CD4-positive, alpha-beta memory T cell (primary cell): ENCODE results near the gene NWD2. TPM values are rescaled to one million over a fixed set of nuclear protein-coding genes. Genes with fewer than 3 reads are reported as not detected.
"Not testable (repeated sequence)": the region's sequence is repeated elsewhere in the genome, so short reads cannot be mapped to it uniquely, and the experiment has no call there.

Experiments
- CTCF ChIA-PET: fragments of 350-600 bp; sonication (Branson Sonifier 250); formaldehyde crosslinking; loops from one replicate; lab custom pipeline; 2021; ENCODE audit warnings: inconsistent platforms; ENCODE audit not compliant: partially characterized antibody; lab: Charles Lee
- POLR2A ChIA-PET: fragments of 350-600 bp; sonication (Branson Sonifier 250); formaldehyde crosslinking; loops from one replicate; lab custom pipeline; 2021; ENCODE audit not compliant: partially characterized antibody; lab: Charles Lee
- DNase-seq, 5 donors: peaks; one replicate each; pipeline versions ENCODE4 v3.0.0 to v3.0.0-alpha.2; 2020 to 2022; ENCODE audit warnings: mixed read lengths in 1 of 5
- H3K27ac ChIP-seq: one replicate; pipeline ENCODE4 v1.7.0; 2013; ENCODE audit warnings: low read depth, low read length
- H3K27me3 ChIP-seq: 2 replicates; pipeline ENCODE4 v1.7.0; 2013; ENCODE audit warnings: mild to moderate bottlenecking, low read length, moderate library complexity; ENCODE audit not compliant: insufficient read depth
- H3K36me3 ChIP-seq: 2 replicates; pipeline ENCODE4 v1.7.0; 2013; ENCODE audit warnings: mild to moderate bottlenecking, low read length, moderate library complexity; ENCODE audit not compliant: insufficient read depth
- H3K4me1 ChIP-seq: 2 replicates; pipeline ENCODE4 v1.7.0; 2013; ENCODE audit warnings: mild to moderate bottlenecking, low read length, moderate library complexity; ENCODE audit not compliant: insufficient read depth
- H3K4me3 ChIP-seq, 2 donors: one replicate each; pipeline ENCODE4 v1.7.0; 2013; ENCODE audit warnings: low read length in 2 of 2, mild to moderate bottlenecking in 1 of 2
- H3K9me3 ChIP-seq, 2 donors: one replicate each; pipeline ENCODE4 v1.7.0; 2013; ENCODE audit warnings: low read length in 2 of 2, control low read depth in 1 of 2; ENCODE audit not compliant: control insufficient read depth in 1 of 2
- H3K27ac Mint-ChIP-seq, 7 donors: one replicate each; pipeline ENCODE4 v1.8.0; 2020 to 2021; ENCODE audit warnings: mixed read lengths in 7 of 7, mild to moderate bottlenecking in 6 of 7, inconsistent platforms in 3 of 7, moderate library complexity in 3 of 7
- H3K27me3 Mint-ChIP-seq, 2 donors: one replicate each; pipeline ENCODE4 v1.8.0; 2020 to 2021; ENCODE audit warnings: mixed read lengths in 2 of 2
- H3K36me3 Mint-ChIP-seq, 2 donors: one replicate each; pipeline ENCODE4 v1.8.0; 2020 to 2021; ENCODE audit warnings: mixed read lengths in 2 of 2, inconsistent platforms in 1 of 2, mild to moderate bottlenecking in 1 of 2
- H3K4me1 Mint-ChIP-seq, 4 donors: one replicate each; pipeline ENCODE4 v1.8.0; 2020 to 2021; ENCODE audit warnings: mixed read lengths in 4 of 4, mild to moderate bottlenecking in 1 of 4
- H3K4me3 Mint-ChIP-seq, 8 donors: one replicate each; pipeline ENCODE4 v1.8.0; 2020 to 2021; ENCODE audit warnings: mixed read lengths in 8 of 8, mild to moderate bottlenecking in 7 of 8, moderate library complexity in 6 of 8, inconsistent platforms in 3 of 8
- H3K9me3 Mint-ChIP-seq, 8 donors: one replicate each; pipeline ENCODE4 v1.8.0; 2020 to 2021; ENCODE audit warnings: mixed read lengths in 8 of 8, mild to moderate bottlenecking in 5 of 8, inconsistent platforms in 3 of 8, moderate library complexity in 1 of 8
- intact Hi-C: fragments of 100-400 bp; cut with micrococcal nuclease; formaldehyde crosslinking; loops from one replicate; pipeline ENCODE4 v1.15.1; 2023
- polyA plus RNA-seq, 2 donors: library from polyadenylated mRNA; unstranded; fragments of 300-500 nt; fragmentation: Illumina TruSeq; gene quantifications; one replicate each; pipeline ENCODE4 v1.2.3, GENCODE V29; 2021
- total RNA-seq, 2 experiments: library from RNA; stranded (reverse); gene quantifications; one replicate each; pipeline ENCODE4 v1.2.3, GENCODE V29; 2021

NWD2 gene
- total RNA-seq (not detected), polyA plus RNA-seq (not detected)

DNA sequence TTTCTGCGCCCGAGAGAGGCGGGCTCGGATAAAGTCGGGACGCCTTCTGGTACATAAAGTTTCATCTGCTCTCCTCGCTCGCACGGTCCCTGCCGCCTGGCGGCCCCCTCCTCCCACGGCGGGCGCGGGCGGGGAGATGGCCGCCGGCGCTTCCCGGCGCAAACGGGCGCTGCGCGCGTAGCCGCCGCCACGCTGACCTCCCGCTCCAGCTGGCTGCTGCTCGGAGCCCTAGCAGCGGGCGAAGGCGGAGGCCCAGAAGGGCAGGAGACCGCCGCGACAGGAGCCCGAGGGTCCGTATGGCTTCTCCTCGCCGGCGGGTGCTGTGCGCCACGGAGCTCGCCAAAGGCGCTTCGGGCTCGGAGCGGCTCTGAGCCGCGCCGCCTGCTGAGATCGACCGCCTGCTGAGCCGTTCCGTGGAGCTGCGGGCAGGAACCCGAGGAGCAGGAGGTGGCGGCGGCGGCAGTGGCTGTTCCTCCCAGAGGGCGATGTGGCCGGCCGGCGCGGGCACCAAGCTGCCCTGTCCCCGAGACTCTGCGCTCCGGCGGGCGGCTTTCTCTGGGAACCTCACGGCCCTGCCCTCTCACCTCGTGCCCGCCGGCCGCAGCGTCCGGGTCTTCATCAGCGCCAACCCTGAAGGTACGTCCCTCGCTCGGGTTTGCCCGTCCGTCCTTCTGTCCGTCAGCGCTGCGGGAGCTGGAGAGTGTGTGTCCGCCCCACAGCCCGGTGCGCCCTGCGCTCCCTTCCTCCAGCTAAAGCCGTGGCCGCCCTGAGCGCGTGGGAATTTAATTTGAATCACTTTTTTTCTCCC is at the start of gene NWD2:
Gene NWD2 (plus strand): TSS at position 161 of the 808 bp plus-strand sequence. CDS start 325 bp downstream, at position 486.
- intact Hi-C loops = no loop called here
- peaks cover 15 to 23% of the 10 kb centered on the region in 2 donors for H3K27me3 Mint-ChIP-seq
- H3K27ac Mint-ChIP-seq = no peak within 1 kb of the TSS

DNA sequence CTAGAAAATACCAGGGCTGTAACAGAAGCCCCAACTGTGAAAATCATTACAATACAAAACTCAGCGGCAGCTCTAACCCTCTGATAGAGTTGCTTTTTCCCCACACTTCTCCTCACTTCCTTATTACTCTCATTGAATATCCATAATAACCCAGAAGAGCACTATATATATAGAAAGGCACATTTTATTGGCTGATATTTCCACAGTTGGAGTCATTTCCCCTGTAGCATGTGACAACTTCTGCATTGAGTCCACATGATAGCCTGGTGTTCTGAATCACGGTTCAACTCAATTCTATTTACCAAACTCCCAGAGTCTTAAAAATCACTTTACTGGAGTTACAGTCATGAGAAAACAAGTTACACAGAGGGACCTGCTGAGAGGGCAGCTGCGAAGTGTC is 46.6 kb upstream of the NWD2 start:
- Mint-ChIP-seq H3K4me1 (no peaks in the 10 kb centered on the region), H3K36me3 (no peaks in the 10 kb centered on the region), H3K9me3 (peaks cover under 1 to 9% (median 5%) of the 10 kb centered on the region in 8 donors), H3K27ac (no peak overlapping the region), H3K27me3 (no peaks in the 10 kb centered on the region), H3K4me3 (no peak overlapping the region)
- no peak for DNase-seq
- no peaks in the 10 kb centered on the region for H3K9me3 ChIP-seq
- ChIA-PET CTCF (no interaction called here), POLR2A (no interaction called here)
- no peaks in the 10 kb centered on the region for H3K36me3 ChIP-seq
- H3K4me1 ChIP-seq = no peaks in the 10 kb centered on the region
- H3K27ac ChIP-seq = no peak overlapping the region
- no peaks in the 10 kb centered on the region for H3K27me3 ChIP-seq
- intact Hi-C loops = no loop called here
- no peak overlapping the region for H3K4me3 ChIP-seq

More for the DNA sequence above, at the start of gene NWD2:
- Histone ChIP-seq H3K27me3 (peaks cover 5% of the 10 kb centered on the region), H3K4me1 (no peaks in the 10 kb centered on the region), H3K36me3 (no peaks in the 10 kb centered on the region), H3K9me3 (no peaks in the 10 kb centered on the region), H3K4me3 (no peak within 1 kb of the TSS), H3K27ac (no peak within 1 kb of the TSS)
- Mint-ChIP-seq H3K36me3 (no peaks in the 10 kb centered on the region), H3K9me3 (peaks cover 0 to 4% (median 0%) of the 10 kb centered on the region in 8 donors), H3K4me3 (no peak within 1 kb of the TSS), H3K4me1 (peaks cover 0 to 2% (median 0%) of the 10 kb centered on the region in 4 donors)
- POLR2A ChIA-PET = no interaction called here
- CTCF ChIA-PET = no interaction called here
- no peak for DNase-seq

- H3K9me3 ChIP-seq, CTCF ChIA-PET, intact Hi-C loops, H3K4me1 Mint-ChIP-seq, H3K4me3 ChIP-seq, DNase-seq, H3K36me3 ChIP-seq, H3K4me1 ChIP-seq, H3K27ac ChIP-seq, POLR2A ChIA-PET, H3K27me3 Mint-ChIP-seq, H3K36me3 Mint-ChIP-seq, H3K4me3 Mint-ChIP-seq, H3K27me3 ChIP-seq, H3K27ac Mint-ChIP-seq: not testable (repeated sequence)
- peaks cover 4 to 35% (median 19%) of the 10 kb centered on the region in 8 donors for H3K9me3 Mint-ChIP-seq
Measured at GRCh38 chr4:37204740-37205139, 39.8 kb upstream of the NWD2 start.

DNA sequence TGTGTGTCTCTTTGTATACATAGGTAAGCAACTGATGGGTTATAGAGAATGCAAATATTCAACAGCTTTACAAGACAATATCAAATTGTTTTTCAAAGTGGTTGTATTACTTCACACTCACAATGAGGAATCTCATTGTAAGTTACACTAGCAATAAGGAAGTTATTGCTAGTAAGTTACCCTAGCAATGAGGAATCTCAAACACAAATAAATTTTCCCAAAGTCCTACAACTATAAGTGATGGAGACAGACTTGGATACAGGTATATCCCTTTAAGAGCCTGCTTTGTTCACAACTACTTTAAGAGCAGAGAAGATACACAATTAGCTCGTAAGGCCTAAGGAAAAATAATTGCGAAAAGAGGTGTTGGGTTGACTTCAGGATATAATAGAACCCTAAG is 28.3 kb upstream of the NWD2 start:
- Mint-ChIP-seq H3K36me3 (no peaks in the 10 kb centered on the region), H3K9me3 (peaks cover 0 to 5% (median 0%) of the 10 kb centered on the region in 8 donors), H3K4me1 (no peaks in the 10 kb centered on the region), H3K4me3 (no peak overlapping the region), H3K27me3 (peaks cover 2% of the 10 kb centered on the region in 2 donors), H3K27ac (no peak overlapping the region)
- H3K36me3 ChIP-seq = no peaks in the 10 kb centered on the region
- POLR2A ChIA-PET = no interaction called here
- CTCF ChIA-PET = no interaction called here
- H3K27ac ChIP-seq = no peak overlapping the region
- intact Hi-C loops = no loop called here
- no peaks in the 10 kb centered on the region for H3K4me1 ChIP-seq
- H3K4me3 ChIP-seq = no peak overlapping the region
- H3K27me3 ChIP-seq = no peaks in the 10 kb centered on the region
- H3K9me3 ChIP-seq = no peaks in the 10 kb centered on the region
- DNase-seq = no peak

GRCh38 chr4:37219242-37219641 is 25.3 kb upstream of the NWD2 start:
- H3K4me3 ChIP-seq = no peak overlapping the region
- POLR2A ChIA-PET = no interaction called here
- H3K9me3 ChIP-seq = no peaks in the 10 kb centered on the region
- no peaks in the 10 kb centered on the region for H3K4me1 ChIP-seq
- no peak for DNase-seq
- Mint-ChIP-seq H3K4me1 (no peaks in the 10 kb centered on the region), H3K36me3 (no peaks in the 10 kb centered on the region), H3K9me3 (peaks cover 0 to 3% (median 0%) of the 10 kb centered on the region in 8 donors), H3K4me3 (no peak overlapping the region), H3K27me3 (peaks cover 2 to 3% of the 10 kb centered on the region in 2 donors), H3K27ac (no peak overlapping the region)
- intact Hi-C loops = no loop called here
- CTCF ChIA-PET = no interaction called here
- no peaks in the 10 kb centered on the region for H3K36me3 ChIP-seq
- H3K27me3 ChIP-seq = no peaks in the 10 kb centered on the region
- H3K27ac ChIP-seq = no peak overlapping the region

- H3K27ac ChIP-seq = no peak overlapping the region
- no peak for DNase-seq
- Mint-ChIP-seq H3K9me3 (peaks cover 0 to 3% (median 0%) of the 10 kb centered on the region in 8 donors), H3K4me1 (no peaks in the 10 kb centered on the region), H3K27me3 (peaks cover 2 to 3% of the 10 kb centered on the region in 2 donors), H3K4me3 (no peak overlapping the region), H3K27ac (no peak overlapping the region), H3K36me3 (no peaks in the 10 kb centered on the region)
- intact Hi-C loops = no loop called here
- H3K27me3 ChIP-seq = no peaks in the 10 kb centered on the region
- H3K4me3 ChIP-seq = no peak overlapping the region
- no peaks in the 10 kb centered on the region for H3K4me1 ChIP-seq
- no peaks in the 10 kb centered on the region for H3K36me3 ChIP-seq
- POLR2A ChIA-PET = no interaction called here
- CTCF ChIA-PET = no interaction called here
- no peaks in the 10 kb centered on the region for H3K9me3 ChIP-seq
Measured at GRCh38 chr4:37219990-37220389, 24.6 kb upstream of the NWD2 start.

DNA sequence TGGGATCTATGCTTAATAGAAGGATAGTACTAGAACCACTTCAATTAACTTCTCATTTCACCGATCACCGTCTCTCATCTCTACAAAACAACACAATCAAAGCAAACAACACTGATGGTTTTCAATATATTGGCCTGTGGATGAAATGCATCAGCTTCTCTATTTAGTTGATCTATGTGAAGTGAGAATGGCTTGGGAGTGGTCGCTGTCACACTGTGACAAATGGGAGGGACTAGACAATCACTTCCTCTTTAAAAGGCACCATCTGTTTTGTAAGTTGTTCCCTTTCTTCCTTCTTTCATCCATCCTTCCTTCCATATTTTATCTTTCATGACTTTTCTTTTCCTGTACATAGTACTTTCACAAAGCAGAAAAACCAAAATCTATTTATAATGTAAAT is 23.9 kb upstream of the NWD2 start:
- Mint-ChIP-seq H3K4me3 (no peak overlapping the region), H3K9me3 (peaks cover 0 to 4% (median 1%) of the 10 kb centered on the region in 8 donors), H3K36me3 (no peaks in the 10 kb centered on the region), H3K27ac (no peak overlapping the region), H3K4me1 (no peaks in the 10 kb centered on the region), H3K27me3 (peaks cover 2 to 3% of the 10 kb centered on the region in 2 donors)
- Histone ChIP-seq H3K4me3 (no peak overlapping the region), H3K9me3 (no peaks in the 10 kb centered on the region), H3K36me3 (no peaks in the 10 kb centered on the region), H3K4me1 (no peaks in the 10 kb centered on the region), H3K27me3 (no peaks in the 10 kb centered on the region), H3K27ac (no peak overlapping the region)
- POLR2A ChIA-PET = no interaction called here
- DNase-seq = no peak
- intact Hi-C loops = no loop called here
- CTCF ChIA-PET = no interaction called here
